Fibroblast of lung (primary cell): Measurements from ENCODE around the gene GADL1. TPM values are rescaled to one million over a fixed set of nuclear protein-coding genes. Genes with fewer than 3 reads are reported as not detected.

ENCODE experiments used
- DNase-seq, 2 donors: peaks; one replicate each; pipeline versions ENCODE4 v3.0.0 to v3.0.0-alpha.2; 2010; ENCODE audit warnings: low read depth in 2 of 2
- H2AFZ ChIP-seq: 2 replicates; pipeline ENCODE4 v1.5.1; 2012; ENCODE audit warnings: low read length, control low read depth, inconsistent platforms
- H3K27ac ChIP-seq: 2 replicates; pipeline ENCODE4 v1.5.1; 2011; ENCODE audit warnings: low read length, control low read depth; ENCODE audit not compliant: insufficient read depth
- H3K27me3 ChIP-seq: 2 replicates; pipeline ENCODE4 v1.5.1; 2011; ENCODE audit warnings: mild to moderate bottlenecking, low read length; ENCODE audit not compliant: control insufficient read depth, insufficient read depth
- H3K36me3 ChIP-seq: 2 replicates; pipeline ENCODE4 v1.5.1; 2011; ENCODE audit warnings: low read length; ENCODE audit not compliant: control insufficient read depth, insufficient read depth
- H3K4me1 ChIP-seq: 2 replicates; pipeline ENCODE4 v1.5.1; 2011; ENCODE audit warnings: low read length; ENCODE audit not compliant: control insufficient read depth, insufficient read depth; ENCODE audit errors: extremely low read depth
- H3K4me2 ChIP-seq: 2 replicates; pipeline ENCODE4 v1.5.1; 2011; ENCODE audit warnings: low read length, control low read depth; ENCODE audit not compliant: insufficient read depth; ENCODE audit errors: extremely low read depth
- H3K4me3 ChIP-seq, 4 experiments: fragments of 200-600 bp in 1 of 4; sonication (generic) in 1 of 4; replicated peaks in 1 of 4; 2 replicates each; pipeline ENCODE4 v1.5.1; 2011 to 2016; ENCODE audit warnings: low read length in 4 of 4, low read depth in 3 of 4, mild to moderate bottlenecking in 3 of 4, control low read depth in 2 of 4, inconsistent platforms in 1 of 4, mixed read lengths in 1 of 4; ENCODE audit not compliant: insufficient read depth in 1 of 4; ENCODE audit errors: control extremely low read depth in 1 of 4
- H3K79me2 ChIP-seq: 2 replicates; pipeline ENCODE4 v1.5.1; 2012; ENCODE audit warnings: mild to moderate bottlenecking, low read length, inconsistent platforms; ENCODE audit not compliant: control insufficient read depth, insufficient read depth
- H3K9ac ChIP-seq: 2 replicates; pipeline ENCODE4 v1.5.1; 2011; ENCODE audit warnings: mild to moderate bottlenecking, low read length, control low read depth; ENCODE audit not compliant: insufficient read depth
- H3K9me3 ChIP-seq: 2 replicates; pipeline ENCODE4 v1.5.1; 2012; ENCODE audit warnings: low read depth, low read length; ENCODE audit not compliant: control insufficient read depth, insufficient read depth
- H4K20me1 ChIP-seq: 2 replicates; pipeline ENCODE4 v1.5.1; 2011; ENCODE audit warnings: low read length; ENCODE audit not compliant: control insufficient read depth, insufficient read depth; ENCODE audit errors: extremely low read depth
- EZH2 ChIP-seq: IDR thresholded peaks from 2 replicates; pipeline ENCODE4 v1.5.1; 2012; ENCODE audit warnings: low read length, control low read depth, mild to moderate bottlenecking; ENCODE audit errors: missing control alignments
- polyA plus RNA-seq, 2 donors: library from polyadenylated mRNA; depleted of rRNA in 1 of 2; stranded (reverse) in 1 of 2; unstranded in 1 of 2; fragments of >200 nt; gene quantifications; 2 replicates each; pipeline ENCODE4 v1.2.1, GENCODE V29; 2011 to 2012; ENCODE audit warnings: missing spikeins in 1 of 2
- total RNA-seq: library from RNA; depleted of rRNA; stranded (reverse); fragments of >200 nt; gene quantifications from 2 replicates; pipeline ENCODE4 v1.2.1, GENCODE V29; 2014
- TF ChIP-seq, protein P1 (sequence below), 2 donors: IDR thresholded peaks in 1 of 2; conservative IDR thresholded peaks in 1 of 2; 1 replicate in 1 of 2; 2 replicates in 1 of 2; pipeline ENCODE4 v1.5.1; 2011 to 2012; ENCODE audit warnings: low read length in 2 of 2, control low read depth in 1 of 2, inconsistent platforms in 1 of 2, low read depth in 1 of 2, mild to moderate bottlenecking in 1 of 2

The GADL1 gene
- total and polyA plus RNA-seq, 2 donors (not counting 1 experiment from before 2014, with no cell fraction given): 0.18 to 3.6 TPM

DNA sequence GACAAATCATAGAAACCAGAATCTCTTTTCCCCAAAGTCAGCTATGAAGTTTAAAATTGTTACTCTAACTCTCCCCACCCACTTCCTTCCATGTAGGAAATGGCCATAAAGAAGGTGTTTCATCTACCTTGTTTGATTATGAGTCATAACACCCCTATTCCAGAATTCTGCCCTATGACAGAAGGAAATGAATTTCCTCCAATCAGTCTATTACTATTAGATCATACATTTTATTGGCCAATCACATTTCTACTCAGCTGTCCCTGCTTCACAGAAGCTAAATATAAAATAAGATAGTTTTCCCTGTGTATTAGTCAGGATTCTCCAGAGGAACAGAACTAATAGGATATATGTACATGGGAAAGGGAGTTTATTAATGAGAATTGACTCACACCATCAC lies 186.0 kb downstream of the GADL1 start:
- no peak overlapping the region for H3K9ac ChIP-seq
- H3K79me2 ChIP-seq: no peaks in the 10 kb centered on the region
- H3K4me3 ChIP-seq: no peak overlapping the region
- no peaks in the 10 kb centered on the region for H3K9me3 ChIP-seq
- no peak for TF ChIP-seq EZH2
- TF ChIP-seq, protein P1, sequence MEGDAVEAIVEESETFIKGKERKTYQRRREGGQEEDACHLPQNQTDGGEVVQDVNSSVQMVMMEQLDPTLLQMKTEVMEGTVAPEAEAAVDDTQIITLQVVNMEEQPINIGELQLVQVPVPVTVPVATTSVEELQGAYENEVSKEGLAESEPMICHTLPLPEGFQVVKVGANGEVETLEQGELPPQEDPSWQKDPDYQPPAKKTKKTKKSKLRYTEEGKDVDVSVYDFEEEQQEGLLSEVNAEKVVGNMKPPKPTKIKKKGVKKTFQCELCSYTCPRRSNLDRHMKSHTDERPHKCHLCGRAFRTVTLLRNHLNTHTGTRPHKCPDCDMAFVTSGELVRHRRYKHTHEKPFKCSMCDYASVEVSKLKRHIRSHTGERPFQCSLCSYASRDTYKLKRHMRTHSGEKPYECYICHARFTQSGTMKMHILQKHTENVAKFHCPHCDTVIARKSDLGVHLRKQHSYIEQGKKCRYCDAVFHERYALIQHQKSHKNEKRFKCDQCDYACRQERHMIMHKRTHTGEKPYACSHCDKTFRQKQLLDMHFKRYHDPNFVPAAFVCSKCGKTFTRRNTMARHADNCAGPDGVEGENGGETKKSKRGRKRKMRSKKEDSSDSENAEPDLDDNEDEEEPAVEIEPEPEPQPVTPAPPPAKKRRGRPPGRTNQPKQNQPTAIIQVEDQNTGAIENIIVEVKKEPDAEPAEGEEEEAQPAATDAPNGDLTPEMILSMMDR (conservative IDR thresholded peaks at IDR 0.05 in 1 of 2, IDR thresholded peaks at IDR 0.05 in 1 of 2; ENCODE audit: low read depth in 1 of 2, low read length in 2 of 2): no peak
- H4K20me1 ChIP-seq: no peaks in the 10 kb centered on the region
- no peak overlapping the region for H2AFZ ChIP-seq
- H3K36me3 ChIP-seq: no peaks in the 10 kb centered on the region
- DNase-seq: no peak
- H3K4me2 ChIP-seq: no peak overlapping the region
- no peaks in the 10 kb centered on the region for H3K4me1 ChIP-seq
- H3K27ac ChIP-seq: no peak overlapping the region
- H3K27me3 ChIP-seq: no peaks in the 10 kb centered on the region

GRCh38 chr3:30707825-30708224 lies 186.6 kb downstream of the GADL1 start:
- no peaks in the 10 kb centered on the region for H3K79me2 ChIP-seq
- H3K27ac ChIP-seq: no peak overlapping the region
- no peak overlapping the region for H3K4me2 ChIP-seq
- H2AFZ ChIP-seq: no peak overlapping the region
- H3K9ac ChIP-seq: no peak overlapping the region
- TF ChIP-seq, protein P1 (conservative IDR thresholded peaks at IDR 0.05 in 1 of 2, IDR thresholded peaks at IDR 0.05 in 1 of 2; ENCODE audit: low read depth in 1 of 2, low read length in 2 of 2): no peak
- no peak for TF ChIP-seq EZH2
- DNase-seq: no peak
- H3K4me1 ChIP-seq: no peaks in the 10 kb centered on the region
- no peaks in the 10 kb centered on the region for H3K27me3 ChIP-seq
- no peaks in the 10 kb centered on the region for H3K36me3 ChIP-seq
- no peaks in the 10 kb centered on the region for H4K20me1 ChIP-seq
- H3K9me3 ChIP-seq: no peaks in the 10 kb centered on the region
- H3K4me3 ChIP-seq: no peak overlapping the region

- no peak overlapping the region for H3K4me2 ChIP-seq
- no peaks in the 10 kb centered on the region for H3K4me1 ChIP-seq
- TF ChIP-seq, protein P1 (conservative IDR thresholded peaks at IDR 0.05 in 1 of 2, IDR thresholded peaks at IDR 0.05 in 1 of 2; ENCODE audit: low read depth in 1 of 2, low read length in 2 of 2): no peak
- TF ChIP-seq EZH2: no peak
- no peaks in the 10 kb centered on the region for H3K79me2 ChIP-seq
- H3K9ac ChIP-seq: no peak overlapping the region
- DNase-seq: no peak
- no peaks in the 10 kb centered on the region for H3K9me3 ChIP-seq
- no peaks in the 10 kb centered on the region for H3K27me3 ChIP-seq
- H2AFZ ChIP-seq: no peak overlapping the region
- no peak overlapping the region for H3K4me3 ChIP-seq
- no peak overlapping the region for H3K27ac ChIP-seq
- no peaks in the 10 kb centered on the region for H3K36me3 ChIP-seq
- H4K20me1 ChIP-seq: no peaks in the 10 kb centered on the region
Observed at GRCh38 chr3:30704931-30705890, 189.2 kb downstream of the GADL1 start.
